Pons (tissue), 1 donor: ENCODE results near the gene KMT5C.

Experiments
- DNase-seq: peaks from one replicate; pipeline ENCODE4 v3.0.0-alpha.2; 2016; ENCODE audit warnings: low spot score

The KMT5C gene

DNA sequence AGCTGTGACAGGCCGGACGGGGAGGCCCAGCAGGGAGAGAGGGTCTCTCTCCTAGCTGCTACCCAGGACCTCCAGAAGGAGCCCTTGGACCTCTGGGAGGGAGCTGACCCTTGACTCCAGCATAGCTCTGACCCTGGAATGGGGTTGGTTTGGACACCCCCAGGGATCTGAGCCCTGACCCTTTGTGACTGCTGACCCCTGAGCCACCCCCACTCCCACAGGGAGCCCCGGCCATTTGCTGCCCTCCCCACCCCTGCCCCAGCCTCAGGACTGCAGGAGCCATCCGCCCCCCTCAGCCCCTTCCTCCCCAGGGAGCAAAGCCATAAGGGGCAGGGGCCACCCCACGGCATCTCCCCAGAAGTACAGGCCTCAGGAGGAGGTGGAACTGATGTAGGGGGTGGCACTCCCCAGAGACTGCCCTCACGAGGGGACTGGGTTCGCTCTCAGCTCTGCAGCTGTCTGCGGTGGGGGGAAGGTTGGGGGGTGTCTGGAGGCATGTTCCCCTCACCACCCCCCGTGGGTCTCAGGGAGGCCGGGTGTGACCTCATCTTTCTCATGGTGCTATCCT, 7.8 kb downstream of the KMT5C start:
- no peak for DNase-seq

DNA sequence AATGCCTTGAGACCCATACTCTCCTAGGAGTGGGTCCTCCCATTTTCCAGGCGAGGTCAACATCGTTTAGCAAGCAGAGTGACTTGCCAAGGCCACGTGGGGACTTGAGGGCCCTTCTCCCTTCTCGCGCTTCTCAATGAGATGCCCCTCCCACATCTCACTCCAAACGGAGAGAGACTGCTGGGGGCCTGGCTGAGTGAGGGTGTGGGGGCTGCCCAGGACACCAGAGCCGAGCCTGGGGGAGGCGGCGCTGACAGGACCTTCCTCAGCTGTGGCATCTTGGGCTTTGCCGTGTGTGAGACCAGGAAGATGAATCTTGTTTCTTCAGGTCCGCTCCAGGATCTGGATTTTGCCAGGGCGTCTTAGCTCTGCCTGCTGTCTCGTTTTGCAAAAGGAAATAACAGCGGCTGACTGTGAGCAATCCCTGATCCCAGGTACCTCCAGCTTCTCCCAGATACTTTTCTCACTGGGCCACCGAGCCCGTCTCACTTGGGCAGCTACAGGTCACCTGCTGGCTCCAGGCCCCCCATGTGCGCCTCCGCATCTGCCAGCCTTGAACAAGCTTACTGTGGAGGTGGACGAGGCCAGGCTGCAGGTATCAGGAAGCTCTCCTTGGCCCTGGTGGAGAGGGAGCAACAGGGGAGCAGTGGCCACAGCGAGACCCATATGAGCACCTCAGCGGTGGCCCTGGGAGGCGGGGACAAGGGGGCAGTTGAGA, 8.8 kb downstream of the KMT5C start:
- DNase-seq, result no peak

DNA sequence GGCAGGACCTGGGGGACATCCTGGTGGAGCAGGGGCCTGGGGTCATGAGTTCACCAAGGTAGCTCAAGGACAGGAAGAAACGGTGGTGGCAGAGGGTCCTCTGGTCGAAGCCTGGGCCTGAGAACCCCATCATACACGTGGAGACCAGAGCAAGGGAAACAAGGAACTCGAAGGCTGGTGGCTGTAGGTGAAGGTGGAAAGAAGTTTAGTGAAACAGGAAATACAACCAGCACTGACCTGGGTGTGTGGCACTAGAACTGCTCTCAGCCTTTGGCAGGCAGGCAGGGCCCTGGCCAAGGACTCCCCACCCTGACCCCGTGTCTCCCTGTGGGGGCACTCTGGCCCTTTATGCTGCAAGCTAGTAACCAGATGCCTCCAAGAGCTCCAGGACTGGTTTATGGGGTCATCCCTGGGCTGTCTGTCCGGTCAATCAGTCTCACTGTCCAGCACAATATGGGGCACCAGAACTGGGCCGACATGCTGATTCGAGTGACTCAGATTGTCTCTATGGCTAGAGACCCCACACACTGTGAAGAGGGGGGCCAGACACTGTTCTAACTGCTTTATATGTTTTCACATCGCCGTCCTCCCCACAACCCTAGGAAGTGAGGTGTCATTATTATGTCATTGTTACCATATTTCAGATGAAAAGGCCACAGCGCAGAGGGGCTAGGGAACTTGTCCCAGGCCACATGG, 11.1 kb downstream of the KMT5C start:
- no peak for DNase-seq

DNA sequence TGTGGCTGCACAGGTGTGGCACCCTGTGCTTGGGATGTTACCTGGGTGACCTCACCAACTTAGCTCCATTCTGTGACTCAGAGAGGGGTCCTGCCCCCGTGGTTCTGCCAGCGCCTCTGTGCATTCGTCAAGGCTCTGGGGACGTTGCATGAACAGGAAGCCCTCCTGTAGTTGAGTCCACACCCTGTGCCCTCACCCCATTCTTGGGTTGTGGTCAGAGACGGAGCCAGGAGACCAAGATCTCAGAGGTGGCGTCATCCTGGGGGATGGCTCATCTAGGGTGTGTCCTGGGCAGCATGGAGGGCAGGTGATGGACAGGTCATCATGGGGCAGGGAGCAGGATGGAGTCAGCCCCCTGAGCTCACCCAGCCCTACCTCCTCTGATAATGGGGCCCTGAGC, 12.4 kb downstream of the KMT5C start:
- no peak for DNase-seq

DNA sequence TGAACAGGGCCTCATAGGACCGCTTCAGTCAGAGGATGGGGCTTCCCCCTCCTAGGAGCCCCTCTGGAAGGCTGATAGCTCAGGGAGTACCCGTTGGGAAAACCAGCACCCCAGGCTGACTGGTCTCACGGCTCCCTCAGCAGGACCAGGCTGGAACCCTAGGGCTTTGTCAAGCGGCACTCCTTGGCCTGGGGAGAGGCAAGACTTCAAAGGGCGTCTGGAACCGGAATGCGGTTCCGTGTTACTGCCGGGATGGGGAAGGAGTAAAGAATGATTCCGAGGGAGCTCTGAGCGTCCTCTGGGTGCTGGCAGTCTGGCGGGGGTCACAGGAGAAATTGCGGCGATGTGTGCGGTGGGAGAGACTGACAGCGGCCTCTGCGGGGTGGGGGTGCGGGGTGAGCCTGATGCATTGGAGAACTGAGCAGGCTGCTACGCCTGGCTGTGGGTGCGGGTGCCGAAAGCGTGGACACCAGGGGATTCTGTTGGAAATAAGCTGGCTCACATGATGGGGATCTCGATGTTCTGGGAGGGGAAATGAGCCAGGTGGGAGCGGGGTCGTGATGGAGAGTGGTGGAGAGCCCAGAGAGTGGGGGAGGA, 13.0 kb downstream of the KMT5C start:
- DNase-seq, result no peak

DNA sequence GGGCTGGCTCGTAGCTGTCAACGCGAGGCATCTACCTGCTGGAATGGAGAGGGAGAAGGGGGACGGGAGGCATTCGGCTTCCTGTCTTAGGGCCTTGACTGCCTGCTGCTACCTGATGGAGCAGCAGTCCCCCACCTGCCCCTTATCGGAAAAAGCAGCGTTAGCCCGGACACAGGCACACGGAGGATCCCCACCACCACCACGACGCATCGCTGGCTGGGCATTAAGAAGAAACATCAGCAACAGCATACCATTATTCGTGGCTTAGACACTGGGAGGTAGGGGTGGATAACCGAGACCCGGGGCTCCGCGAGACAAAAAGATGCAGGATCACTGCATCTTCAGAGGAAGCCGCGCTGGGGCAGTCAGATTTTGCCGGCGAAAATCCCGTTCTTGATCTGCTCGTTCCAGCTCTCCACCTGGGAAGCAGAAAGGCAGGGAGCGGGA, 13.7 kb downstream of the KMT5C start:
- DNase-seq, result no peak

DNA sequence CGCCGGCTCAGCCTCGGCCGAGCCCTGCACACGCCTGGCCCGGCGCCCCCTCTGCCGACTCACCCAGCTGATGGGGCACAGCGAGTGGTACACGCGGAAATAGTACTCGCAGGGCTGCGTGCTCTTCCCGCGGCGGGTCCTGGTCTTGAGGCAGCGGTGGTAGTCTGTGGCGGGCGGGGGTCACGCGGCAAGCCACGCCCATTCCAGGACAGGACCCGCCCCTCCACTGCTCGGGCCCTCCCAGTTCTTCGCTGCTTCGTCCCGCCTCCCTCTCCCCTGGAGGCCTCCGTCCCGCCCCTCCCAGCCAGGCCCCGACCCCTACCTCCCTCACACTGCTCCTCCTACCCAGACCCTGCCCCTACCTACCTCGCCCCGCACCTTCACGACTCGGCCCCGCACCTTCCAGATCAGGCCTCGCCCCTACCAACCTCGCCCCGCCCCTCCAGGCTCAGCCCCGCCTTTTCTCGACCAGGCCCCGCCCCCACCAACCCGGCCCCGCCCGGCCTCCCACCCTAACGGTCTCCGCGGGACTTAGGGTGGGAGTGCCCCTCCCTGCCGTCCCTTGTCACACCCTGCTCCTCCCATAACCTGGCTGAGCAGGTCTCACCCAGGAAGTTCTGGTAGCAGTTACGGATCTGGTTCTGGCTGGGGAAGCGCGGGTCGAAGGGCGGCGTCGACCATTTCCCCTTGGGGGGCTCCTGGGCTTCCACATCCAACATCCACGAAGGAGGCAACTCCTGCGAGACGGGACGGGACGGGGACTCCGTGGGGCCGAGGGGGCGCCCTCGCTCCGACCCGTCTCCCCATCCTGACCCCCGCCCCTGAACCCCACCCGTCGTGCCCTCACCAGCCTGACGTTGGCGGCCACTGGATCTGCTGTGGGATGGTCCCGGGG, 14.4 kb downstream of the KMT5C start:
- DNase-seq, result no peak

DNA sequence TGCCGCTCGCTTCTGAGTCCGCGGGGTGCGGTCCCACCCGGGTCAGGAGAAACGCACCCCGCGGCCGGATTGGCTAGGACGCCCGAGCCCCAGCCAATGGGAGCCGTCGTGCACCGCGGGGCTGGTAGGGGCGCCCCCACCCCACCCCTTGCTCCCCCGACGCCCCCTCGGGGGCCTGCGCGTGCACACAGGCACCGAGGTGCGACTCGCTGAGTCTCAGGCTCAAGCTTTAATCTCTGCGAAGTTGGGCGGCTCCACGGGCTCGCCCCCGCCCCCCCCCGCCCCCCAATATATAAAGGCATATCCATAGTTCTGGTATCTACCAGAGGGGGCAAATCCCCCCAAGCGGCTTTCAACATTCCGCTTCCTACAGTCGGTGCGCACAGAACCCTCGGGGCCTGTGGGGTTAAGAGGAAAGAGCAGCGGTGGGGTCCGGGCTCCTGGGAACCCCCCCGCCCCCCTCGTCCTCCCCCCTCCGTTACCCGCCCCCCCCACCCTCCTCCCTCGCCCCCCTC, 15.1 kb downstream of the KMT5C start, which contains the start of gene COX6B2:
Gene COX6B2, minus strand, starts transcription at position 22 of the 515 bp plus-strand sequence. CDS start 198 bp downstream, outside the sequence.
- DNase-seq, result no peak

DNA sequence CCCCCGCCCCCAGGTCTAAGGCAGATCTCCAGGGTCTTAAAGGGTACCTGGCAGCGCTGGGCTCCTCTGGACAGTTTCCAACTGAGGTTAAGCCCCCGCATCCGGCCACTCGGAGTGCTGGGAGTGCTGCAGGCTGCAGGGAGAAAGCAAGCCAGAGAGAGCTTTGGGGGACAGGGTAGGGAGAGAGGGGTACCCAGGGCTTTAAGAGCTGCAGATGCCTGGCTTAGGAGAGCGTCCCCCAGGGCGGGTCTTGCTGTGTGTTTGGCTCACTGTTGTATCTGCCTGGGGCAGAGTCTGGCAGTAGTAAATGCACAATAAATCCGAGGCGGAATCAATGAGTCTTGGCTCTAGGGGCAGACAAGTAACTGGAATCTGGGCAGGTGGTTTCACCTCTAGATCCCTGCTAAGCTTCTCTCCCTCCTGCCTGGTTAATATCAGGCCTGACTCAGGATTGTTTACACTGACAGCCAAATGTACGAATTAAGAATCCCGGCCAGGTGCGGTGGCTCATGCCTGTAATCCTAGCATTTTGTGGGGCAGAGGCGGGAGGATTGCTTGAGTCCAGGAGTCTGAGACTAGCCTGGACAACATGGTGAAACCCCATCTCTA, 15.6 kb downstream of the KMT5C start:
- DNase-seq, result no peak

DNA sequence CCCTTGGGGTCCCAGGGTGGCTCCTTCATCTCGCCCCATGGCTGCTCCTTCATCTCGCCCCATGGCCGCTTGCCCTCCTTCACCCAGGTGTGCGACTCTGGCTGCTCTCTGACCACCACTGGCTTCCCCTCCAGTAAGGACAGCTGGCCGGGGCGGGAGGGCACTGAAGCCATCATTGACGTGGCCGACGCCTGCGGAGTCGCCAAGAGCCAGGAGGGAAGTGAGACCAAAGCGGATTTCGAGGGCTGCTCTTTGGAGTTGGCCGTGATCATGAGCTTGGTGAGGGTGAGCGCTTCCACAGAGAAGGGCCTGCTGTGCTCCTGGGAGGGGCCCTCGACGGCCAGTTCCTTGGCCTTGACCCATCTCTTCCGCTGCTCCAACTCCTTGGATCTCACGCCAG, 18.8 kb downstream of the KMT5C start:
- DNase-seq, result no peak

DNA sequence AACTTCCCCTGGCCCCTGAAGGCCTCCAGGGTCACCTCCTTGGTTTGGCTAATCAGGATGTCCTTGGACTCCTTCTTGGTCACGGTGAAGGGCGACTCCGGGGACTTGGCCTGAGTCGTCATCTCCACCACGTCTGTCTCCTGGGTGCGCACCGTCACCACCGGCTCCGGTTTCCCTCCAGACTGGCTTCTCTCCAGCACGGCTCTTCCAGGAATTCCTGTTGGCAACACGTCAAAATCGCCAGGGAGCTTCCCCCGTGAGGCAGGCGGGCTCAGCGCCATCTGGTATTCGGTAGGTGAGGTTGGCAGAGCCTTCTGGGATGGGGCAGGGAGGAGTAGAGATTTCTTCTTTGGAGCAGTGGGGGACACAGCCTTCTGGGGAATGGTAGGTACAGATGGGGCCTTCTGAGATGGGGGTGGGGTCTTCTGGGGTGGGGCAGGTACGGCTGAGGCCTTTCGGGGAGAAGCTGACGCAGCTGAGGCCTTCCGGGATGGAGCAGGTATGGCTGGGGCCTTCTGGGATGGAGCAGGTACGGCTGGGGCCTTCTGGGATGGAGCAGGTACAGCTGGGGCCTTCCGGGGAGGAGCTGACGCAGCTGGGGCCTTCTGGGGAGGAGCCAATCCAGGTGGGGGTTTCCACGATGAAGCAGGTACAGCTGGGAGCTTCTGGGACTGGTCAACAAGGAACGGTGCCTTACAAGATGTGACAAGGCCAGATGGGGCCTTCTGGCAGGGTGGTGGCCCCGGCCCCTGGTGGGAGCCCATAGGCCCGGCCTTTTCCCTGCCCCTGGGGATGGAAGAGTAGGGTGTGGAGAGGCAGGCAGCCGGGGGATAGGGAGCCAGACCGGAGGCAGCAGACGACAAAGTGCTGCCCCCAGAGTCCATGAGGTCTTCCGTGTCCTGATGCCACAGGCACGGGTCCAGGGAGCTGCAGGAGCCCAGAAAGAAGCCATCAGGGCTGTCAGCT, 19.6 kb downstream of the KMT5C start:
- DNase-seq, result no peak

DNA sequence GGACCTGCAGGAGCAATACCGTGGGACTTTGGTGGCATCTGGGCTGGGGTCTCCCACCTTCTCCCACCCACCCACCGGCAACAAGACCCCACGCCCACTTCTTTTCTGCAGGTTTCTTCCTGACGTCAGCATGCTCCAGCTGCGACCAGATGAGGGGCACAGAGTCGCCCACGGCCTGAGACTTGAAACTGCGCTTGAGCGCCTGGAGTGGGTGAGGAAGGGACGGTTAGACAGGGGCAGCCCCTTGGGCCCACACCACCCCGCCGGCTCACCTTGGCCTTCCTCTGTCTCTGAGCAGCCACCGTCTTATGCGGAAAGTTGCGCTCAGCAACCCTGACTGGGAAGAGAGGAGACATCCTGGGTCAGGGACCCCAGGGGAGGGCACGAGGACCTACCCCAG, 21.2 kb downstream of the KMT5C start:
- DNase-seq, result no peak

DNA sequence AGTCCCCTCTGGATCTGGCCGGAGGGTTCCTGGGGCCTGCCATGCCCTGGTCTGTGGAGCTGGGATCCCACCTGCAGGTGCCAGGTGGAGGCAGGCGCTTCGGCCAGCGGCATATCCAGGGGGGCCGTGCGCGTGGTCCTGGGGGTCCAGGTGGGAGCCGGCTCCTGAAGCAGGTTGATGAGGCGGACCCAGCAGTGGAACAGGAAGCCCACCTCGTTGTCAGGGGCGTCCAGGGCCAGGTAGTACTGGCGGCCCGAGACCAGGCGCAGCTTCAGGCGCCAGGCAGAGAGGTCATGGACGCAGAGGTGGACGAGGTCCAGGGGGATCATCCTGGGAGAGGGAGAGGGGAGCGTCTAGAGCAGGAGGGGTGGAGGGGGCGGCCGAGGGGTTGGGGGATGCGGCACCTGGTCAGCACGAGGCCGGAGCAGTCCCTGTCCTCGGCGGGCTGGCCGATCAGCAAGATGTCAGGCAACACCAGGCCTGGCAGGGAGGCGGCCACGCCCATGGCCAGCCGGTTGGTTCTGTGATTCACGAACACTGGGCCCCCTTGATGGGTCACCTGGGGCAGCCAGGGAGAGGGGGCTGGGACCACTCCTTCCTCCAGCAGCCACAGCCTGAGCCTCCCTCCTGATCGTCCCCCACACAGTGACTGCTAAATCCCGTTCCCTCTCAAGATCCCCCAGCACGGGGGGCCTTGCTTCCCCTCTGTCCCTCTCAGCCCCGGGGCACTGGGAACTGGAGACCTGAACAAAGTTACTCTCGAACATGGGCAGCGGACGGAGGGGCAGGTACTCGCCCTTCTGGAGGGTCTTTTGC, 22.7 kb downstream of the KMT5C start:
- no peak for DNase-seq

DNA sequence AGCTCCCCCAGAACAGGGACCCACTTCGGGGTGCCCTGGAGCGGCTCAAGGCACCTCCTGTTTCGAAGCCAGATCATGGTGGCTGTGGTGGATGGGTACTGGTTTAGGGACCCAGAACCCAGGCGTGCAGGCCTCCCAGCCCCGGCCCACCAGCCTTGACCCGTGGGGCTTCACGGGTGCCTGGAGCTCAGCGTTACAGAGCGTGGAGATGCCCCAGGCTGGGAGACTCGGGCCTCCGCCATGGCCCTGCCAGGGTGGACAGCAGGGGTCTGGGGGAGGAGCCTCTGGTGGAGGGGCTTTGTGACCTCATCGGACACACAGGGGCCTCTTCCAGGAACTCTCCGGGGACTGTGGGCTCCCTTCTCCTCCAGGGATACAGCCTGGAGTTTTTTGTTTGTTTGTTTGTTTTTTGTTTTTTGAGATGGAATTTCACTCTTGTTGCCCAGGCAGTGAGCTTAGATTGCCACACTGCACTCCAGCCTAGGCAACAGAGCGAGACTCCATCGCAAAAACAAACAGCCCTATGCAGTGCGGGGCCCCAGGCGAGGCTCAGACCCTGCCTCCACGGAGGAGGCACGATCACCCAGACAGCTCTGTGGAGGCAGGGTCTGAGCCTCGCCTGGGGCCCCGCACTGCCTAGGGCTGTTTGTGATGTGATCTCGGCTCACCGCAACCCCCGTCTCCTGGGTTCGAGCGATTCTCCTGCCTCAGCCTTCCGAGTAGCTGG, 23.5 kb downstream of the KMT5C start, which contains the start of gene GARIN5B:
Gene GARIN5B, minus strand, starts transcription at position 271 of the 727 bp plus-strand sequence. Its CDS starts 194 bp downstream, at position 77.
- DNase-seq, result no peak

DNA sequence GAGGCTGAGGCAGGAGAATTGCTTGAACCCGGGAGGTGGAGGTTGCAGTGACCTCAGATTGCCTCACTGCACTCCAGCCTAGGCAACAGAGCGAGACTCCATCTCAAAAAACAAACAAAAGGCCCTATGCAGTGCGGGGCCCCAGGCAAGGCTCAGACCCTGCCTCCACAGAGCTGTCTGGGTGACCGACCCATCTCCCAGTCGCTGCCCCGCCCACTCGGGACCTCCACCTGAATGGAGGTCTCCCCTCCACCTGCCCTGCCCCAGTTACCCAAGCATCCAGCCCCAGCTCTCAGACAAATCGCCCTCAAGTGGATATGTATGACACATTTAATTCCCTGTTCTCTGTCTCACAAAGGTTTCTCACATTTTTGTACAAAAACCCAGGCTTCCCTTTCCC, 25.6 kb downstream of the KMT5C start:
- no peak for DNase-seq

DNA sequence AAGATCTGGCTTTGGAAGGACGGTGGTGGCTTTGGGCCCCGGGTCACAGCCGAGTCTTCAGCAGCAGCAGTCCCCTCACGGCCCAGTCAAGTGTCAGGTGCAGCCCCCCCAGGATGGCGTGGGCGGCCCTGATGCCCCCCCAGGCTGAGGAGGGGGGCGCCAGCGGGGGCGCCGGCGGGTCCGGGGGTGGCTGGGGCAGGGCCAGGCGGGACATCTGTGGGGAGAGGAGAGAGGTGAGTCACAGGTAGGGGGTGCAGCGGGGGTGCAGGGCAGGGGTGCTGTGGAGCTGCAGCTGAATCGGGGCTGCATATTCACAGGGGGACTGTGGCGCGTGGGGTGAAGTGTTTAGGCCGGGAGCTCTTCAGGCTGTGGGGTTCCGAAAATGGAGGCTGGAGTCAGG, 26.3 kb downstream of the KMT5C start:
- DNase-seq, result no peak

DNA sequence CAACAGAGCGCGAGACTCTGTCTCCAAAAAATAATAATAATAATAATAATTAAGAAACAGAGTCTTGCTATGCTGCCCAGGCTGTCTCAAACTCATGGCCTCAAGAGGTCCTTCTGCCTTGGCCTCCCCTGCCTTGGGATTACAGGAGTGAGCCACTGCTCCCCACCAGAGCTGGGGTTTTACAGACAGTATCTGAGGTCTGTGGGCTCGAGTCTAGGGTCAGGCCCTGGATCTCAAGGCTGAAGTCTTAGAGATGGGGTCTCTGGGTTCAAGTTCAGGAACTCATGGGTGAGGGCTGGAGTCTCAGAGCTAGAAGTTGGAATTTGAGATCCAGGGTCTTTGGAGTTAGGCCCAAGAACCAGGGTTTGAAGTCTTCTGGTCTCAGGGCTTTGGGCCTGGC, 27.1 kb downstream of the KMT5C start:
- DNase-seq, result no peak

DNA sequence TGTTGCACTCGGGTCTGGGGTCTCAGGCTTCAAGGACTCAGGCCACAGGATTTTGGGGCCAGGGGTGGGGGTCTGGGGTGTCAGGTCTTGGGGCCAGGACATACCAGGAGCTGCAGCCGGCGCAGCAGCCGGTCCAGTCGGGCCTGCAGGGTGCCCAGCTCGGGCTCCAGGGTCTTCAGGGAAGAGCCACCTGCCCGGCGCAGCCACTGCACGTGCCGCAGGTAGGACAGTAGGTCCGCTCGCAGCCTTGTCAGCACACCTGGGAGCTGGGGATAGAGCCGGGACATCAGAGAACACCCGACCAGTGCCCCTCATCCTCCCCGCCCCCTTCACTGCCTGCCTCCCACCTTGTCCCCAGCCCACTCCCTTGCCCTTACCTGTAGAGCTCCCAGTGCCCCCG, 28.4 kb downstream of the KMT5C start:
- DNase-seq, result no peak
